Panc1 (cell line): ENCODE results near the gene ABCG2.

Experiments
- CTCF ChIP-seq: fragments of 450-650 bp; IDR thresholded peaks from 2 replicates; pipeline ENCODE4 v1.5.1; 2017; ENCODE audit warnings: mild to moderate bottlenecking
- REST ChIP-seq, 2 experiments: IDR thresholded peaks; 2 replicates each; pipeline ENCODE4 v1.6.1; 2011 to 2012; ENCODE audit warnings: low read depth in 2 of 2, control low read depth in 1 of 2, low read length in 1 of 2, mild to moderate bottlenecking in 1 of 2, moderate library complexity in 1 of 2; ENCODE audit not compliant: insufficient read depth in 1 of 2
- TCF7L2 ChIP-seq: IDR thresholded peaks from 2 replicates; pipeline ENCODE4 v1.6.1; 2011; ENCODE audit warnings: mild to moderate bottlenecking, low read depth, low read length, inconsistent platforms

DNA sequence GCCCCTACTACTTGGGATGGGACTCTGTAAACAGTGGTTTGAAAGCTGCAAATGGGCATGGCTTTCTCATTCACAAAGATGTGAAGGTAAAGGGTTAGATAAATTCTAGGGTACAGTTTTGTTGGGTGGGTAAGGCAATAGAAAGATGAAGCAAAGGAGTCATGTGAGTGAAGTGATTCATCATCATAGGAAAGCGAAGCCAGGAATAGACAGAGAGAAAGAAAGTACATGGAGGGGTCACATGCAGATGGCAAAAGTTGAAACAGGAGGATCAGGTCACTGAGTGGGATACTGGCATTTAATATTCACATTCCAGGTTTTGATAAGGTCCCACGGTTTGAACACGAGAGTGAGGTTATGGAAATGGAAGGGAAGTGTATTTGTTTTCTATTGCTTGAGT, 8.2 kb upstream of the ABCG2 start:
- TF ChIP-seq CTCF = no peak
- no peak for TF ChIP-seq REST (IDR thresholded peaks at IDR 0.05; ENCODE audit: insufficient read depth in 1 of 2, low read depth in 2 of 2, low read length in 1 of 2)
- TF ChIP-seq TCF7L2 = no peak
